Superior temporal gyrus (tissue), 1 donor: ENCODE results near the gene PEX5L.
A peak's percentile ranks its signal among the peaks of the same experiment; 100 is the strongest.
"Not testable (repeated sequence)": the region's sequence is repeated elsewhere in the genome, so short reads cannot be mapped to it uniquely, and the experiment has no call there.

Experiments
- DNase-seq: peaks from one replicate; pipeline ENCODE4 v3.0.0-alpha.2; 2016; ENCODE audit errors: extremely low spot score

The PEX5L gene

DNA sequence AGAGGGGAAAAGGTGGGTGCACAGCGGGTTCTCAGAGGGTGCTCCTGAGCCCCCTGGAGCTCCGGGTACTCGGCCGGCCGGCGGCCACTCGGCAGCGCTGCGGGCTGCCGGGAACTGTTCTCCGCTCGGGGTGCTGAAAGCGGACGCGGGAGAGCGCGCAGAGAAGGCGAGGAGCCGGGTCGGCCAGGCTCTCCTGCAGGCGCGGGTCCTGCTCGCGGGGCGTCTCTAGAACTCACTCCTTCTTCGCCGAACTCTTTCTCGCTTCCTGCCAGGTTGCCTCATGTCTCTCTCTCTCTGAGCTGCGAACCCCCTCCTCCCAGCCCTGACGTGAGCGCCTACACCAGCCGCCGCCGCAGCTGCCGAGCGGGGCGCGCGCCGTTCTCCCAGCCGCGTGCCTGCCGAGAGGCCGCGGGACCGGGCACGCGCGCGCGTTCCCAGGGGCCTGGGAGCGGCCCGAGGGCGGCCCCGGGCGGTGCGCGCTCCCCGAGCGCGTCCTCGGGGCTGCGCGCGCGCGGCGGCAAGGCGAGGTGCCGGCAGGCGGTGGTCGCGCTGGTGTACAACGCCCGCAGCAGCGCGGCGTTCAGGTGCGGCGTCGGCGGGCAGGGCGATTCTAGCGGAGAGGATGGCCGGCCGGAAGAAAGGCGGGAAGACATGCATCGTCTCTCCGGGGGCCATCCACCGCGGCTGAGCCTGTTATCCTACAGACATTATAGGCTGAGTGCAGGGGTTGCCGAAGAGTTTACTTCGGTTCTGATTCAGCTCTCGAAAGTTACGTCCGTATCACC lies at the start of gene PEX5L:
TSS of gene PEX5L (minus strand) at position 267 of the 785 bp plus-strand sequence. CDS start 338 bp downstream, outside the sequence.
- peak; percentile 77 for DNase-seq

- DNase-seq, result no peak
Measured at GRCh38 chr3:180085122-180085710, 48.5 kb upstream of the PEX5L start.

- DNase-seq, result no peak
Measured at GRCh38 chr3:180082699-180083098, 46.0 kb upstream of the PEX5L start.

DNA sequence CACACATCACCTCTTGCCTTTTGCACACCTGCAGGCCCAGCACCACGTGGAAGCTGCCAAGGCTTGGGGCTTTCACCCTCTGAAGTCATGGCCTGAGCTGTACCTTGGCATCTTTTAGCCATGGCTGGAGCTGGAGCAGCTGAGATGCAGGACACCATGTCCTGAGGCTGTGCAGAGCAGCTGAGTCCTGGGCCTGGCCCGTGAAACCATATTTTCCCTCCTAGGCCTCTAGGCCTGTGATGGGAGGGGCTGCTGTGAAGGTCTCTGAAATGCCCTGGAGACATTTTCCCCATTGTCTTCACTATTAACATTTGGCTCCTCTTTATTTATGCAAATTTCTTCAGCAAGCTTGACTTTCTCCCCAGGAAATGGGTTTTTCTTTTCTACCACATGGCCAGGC lies 41.9 kb upstream of the PEX5L start:
- DNase-seq, result no peak

DNA sequence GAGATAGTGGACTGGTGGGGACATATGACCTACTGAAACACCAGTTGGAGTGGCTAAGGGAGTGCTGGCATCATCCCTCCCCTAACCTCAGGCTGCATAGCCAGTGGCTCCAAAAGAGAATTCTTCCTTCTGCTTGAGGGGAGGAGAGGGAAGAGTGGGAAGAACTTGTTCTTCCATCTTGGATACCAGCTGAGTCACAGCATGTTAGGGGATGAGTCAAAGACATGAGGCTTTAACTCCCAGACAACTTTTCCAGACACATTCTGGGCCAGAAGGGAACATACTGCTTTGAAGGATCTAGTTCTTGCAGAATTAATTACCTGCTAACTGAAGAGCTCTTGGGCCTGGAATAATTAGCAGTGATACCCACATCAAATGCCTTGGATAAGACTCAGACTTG lies 36.8 kb upstream of the PEX5L start:
- DNase-seq, result no peak

DNA sequence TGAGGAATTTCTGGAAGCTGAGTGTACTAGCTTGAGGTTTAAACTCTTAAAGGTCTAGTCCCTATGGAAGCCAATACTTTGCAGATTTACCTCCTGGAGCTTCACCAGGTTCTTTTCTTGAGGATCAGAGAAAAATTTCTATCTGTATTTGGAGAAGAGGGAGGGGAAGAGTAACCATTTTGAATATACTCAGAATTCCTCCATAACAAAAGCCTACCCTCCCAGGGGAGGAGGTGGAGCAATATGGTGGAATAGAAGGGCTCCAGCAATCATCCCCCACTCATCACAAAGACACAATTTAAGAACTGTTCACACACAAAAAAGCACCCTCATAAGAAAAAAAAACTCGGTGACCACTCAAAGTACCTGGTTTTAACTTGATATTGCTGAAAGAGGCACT lies 36.0 kb upstream of the PEX5L start:
- DNase-seq, result no peak

DNA sequence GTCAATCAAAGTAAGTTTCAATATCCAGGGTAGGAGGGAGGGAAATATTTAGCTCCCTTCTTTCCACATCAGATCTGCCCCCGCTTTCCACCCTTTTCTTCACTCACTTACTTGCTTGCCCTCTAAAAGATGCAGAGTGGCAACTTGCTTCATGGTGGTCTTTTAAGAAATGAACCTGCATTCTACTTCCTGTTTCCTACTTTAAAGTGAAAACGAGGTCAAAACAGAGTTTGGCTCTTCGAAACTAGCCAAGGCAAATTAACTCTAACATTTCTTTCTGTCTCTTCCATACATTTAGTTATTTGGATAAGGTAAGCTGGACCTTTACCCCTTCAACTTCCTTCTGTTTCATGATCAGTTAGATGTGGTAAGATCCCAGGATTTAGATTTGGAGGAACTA lies 34.2 kb upstream of the PEX5L start:
- DNase-seq, result no peak

GRCh38 chr3:180068023-180068422 lies 31.3 kb upstream of the PEX5L start:
- DNase-seq, result no peak

GRCh38 chr3:180066598-180066997 lies 29.9 kb upstream of the PEX5L start:
- no peak for DNase-seq

- DNase-seq, result no peak
Measured at GRCh38 chr3:180063783-180064182, 27.0 kb upstream of the PEX5L start.

DNA sequence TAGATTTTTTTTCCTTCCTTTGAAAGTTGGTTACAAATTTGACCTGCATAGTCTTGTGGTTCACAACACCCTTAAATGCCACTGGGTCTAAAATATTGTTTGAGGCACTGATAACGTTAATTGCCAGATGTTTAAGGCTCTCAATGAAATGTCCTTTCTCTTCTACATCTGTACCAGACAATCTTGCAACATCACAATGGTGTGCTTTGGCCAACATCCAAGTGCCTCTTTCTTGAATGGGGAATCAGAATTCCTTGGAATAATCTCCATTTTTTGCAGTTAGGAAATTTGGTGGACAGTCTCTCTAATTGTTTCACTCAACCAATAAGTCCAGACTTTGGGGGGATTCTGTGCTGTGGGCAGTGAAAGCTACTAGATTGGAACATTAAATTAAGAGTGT lies 26.0 kb upstream of the PEX5L start:
- no peak for DNase-seq

DNA sequence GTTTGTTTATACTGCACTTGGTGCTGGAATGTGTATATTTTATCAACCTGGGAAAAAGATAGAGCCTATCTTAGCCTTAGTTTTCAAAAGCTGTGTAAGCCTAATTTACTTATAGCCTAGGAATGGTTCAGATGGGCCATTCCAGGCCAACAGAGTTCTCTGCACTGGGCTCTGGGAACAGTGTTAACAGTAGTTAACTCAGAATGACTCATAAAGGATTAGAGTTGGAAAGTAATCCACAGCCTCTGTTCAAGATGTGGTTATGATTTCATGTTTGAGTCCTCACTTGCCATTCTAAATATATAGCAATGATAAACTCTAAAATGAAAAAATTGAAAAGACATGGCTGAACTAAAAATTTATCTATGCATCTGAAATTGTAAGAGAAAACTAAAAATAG lies 22.6 kb upstream of the PEX5L start:
- peak; percentile 29 for DNase-seq

GRCh38 chr3:180058238-180058637 lies 21.5 kb upstream of the PEX5L start:
- no peak for DNase-seq

DNA sequence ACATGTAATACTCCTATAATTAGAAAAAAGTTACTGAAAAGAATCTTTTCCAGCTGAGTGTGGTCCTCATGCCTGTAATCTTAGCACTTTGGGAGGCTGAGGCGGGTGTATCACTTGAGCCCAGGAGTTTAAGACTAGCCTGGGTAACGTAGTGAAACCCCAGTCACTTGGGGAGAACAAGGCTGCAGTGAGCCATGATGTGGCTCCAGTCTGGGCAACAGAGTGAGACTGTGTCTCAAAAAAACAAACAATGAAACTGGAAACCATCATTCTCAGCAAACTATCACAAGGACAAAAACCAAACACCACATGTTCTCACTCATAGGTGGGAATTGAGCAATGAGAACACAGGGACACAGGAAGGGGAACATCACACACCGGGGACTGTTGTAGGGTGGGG lies 18.9 kb upstream of the PEX5L start:
- not testable (repeated sequence) for DNase-seq

DNA sequence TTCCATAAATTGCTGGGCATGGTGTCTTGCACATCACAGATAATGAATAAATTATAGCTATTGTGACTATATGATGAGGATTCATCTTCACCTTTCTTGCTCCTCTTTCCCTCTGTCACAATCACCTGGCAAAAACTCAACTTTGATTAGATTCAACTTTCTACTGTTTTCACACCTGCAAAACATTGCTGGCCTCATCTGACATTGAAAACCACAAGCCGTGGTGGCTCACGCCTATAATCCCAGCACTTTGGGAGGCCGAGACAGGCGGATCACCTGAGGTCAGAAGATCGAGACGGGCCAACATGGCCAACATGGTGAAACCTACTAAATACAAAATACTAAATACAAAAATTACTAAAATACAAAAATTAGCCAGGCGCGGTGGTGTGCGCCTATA lies 12.7 kb upstream of the PEX5L start:
- no peak for DNase-seq

DNA sequence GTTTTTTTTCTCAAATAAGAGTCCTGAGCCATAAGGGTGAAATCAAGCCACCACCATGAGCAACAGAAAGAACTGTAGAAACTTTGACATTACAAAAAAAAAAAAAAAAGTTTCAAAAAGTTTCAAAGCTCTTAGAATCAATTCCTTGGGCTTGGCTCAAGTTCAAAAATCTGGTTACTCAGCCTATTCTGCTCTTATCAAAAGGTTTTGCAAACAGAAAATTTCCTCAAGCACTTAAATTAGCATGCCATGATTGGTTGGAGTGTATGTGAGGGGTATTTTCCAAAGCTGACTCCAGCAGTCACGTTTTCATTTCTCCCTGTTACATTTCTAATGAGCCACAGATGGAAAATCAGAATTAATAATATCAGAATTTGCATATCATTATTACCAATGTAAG lies 12.1 kb upstream of the PEX5L start:
- no peak for DNase-seq

DNA sequence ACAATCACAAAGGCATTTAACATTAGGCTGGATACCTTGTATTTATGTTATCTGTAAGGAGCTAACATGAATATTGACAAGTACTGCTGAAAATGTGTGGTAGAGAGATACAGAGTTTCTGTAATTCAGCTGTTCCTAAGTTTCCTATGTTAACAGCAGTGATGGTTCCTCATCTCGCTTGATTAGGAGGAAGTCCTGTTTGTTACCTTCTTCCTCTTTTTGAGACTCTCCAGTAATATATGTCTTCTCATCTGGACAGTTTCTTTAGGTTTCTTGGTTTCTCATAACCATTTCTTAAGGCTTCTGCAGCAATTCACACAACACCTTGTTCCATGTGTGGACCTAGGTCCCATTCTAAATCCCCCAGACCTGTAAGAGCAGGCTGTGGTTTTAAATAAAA lies 11.4 kb upstream of the PEX5L start:
- no peak for DNase-seq

DNA sequence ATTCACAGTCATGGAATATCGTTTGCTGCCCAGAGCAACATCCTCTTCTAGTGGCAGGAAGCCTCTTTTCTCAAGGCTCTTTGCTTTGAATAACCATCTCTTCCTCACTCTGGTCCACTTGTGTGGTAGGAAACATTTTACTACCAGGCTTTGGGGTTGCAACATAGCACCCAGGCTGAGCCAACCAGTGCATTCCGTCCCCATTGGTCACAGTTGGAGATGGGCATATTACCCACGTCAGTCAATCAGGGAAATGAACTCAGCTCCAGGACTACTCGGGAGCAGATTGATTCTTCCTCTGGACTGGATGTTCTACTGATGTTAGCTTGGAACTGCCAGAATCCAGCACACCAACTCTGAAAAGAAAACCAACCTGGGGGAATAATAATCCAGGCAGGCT lies 4.2 kb upstream of the PEX5L start:
- DNase-seq, result no peak

DNA sequence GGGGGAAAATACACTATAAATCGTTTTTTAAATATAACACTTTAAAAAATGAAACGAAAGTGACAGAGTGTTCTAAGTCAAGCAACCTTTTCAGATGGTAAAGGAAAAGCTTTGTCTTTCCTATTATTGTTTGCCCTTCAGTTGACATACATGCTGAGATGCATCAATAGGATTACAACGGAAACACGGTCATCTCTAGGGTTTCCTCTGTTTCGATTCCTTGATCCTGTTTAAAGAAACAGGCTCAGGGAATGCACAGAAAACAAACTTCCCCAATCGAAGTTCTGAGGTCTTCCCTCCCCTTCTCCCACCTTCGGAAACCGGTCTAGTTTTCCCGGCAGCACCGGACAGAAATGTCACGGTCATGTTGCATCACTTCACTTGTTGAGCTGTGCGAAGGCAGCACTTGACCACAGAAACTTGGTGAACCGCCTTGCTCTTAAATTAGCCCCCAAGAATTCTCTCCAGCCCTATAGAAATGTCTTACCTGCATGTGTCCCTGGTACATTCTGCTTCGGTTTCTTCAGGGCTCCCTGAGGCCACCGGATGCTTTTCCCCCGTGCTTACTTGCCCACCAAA lies 556 bp downstream of the PEX5L start:
- no peak for DNase-seq

- DNase-seq, result no peak
Measured at GRCh38 chr3:180026997-180027396, 9.7 kb downstream of the PEX5L start.

DNA sequence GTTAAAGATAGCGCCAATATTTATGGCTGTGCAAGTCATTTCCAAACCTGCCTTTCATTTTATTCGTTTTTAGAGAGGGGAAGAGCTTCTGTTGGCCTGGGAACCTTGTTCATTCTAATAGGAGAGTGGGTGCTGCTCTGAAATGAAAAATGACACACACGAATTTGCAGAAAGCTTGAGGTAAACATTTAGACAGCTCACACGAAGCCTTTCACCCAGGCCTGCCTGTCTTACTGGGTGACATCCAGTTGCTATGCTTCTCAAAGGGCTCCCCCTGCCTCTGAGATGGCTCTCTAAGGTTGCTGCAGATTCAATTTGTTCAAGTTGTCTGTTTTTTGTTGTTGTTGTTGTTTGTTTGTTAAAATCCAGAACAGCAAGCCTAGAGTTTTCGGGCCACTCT lies 18.2 kb downstream of the PEX5L start:
- peak; percentile 84 for DNase-seq

DNA sequence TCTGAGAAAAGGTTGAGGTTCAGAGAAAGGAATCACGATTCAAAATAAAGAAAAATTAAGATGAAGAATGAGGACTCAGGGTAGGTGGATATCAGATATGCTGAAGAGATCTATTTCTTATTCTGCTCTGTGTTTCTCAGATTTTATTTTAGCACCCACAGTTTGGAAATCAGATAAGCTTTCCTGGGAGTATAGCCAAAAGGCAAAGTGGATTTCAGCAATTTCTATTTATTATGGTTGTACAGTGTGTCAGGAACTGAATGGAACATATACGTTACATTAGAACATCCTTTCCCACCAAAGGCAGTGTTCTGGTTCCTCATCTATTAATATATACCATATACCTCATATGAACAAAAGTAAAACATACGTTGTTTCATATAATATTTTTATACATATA lies 18.9 kb downstream of the PEX5L start:
- peak; percentile 70 for DNase-seq

DNA sequence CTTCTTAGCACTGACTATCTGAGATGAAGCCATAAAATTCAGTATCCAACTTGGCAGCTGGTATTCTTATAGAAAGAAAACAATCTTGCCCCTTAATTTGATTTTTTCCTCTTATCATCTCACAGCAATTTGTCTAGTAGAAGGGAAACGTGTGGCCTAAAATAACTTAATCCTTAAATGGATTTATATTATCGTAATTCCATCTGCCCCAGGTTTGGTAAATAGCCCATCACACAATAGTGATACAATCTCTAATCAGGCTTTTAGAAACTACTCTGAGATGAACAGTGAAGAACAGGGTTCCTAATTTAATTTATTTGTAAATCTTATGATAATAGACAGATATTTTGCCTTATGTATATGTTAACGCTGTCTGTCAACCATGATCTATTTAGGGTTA lies 24.8 kb downstream of the PEX5L start:
- peak; percentile 41 for DNase-seq
